Transverse colon (tissue), 4 donors: Measurements from ENCODE around the gene TENM4.

Experiments
- POLR2A ChIP-seq: fragments of 450-650 bp; IDR thresholded peaks from one replicate; pipeline ENCODE4 v1.6.1; 2016; ENCODE audit warnings: antibody characterized with exemption, mild to moderate bottlenecking, moderate library complexity
- POLR2AphosphoS5 ChIP-seq, 3 donors: sonication (generic); formaldehyde crosslinking; IDR thresholded peaks; one replicate each; pipeline ENCODE4 v1.6.1; 2016; ENCODE audit warnings: antibody characterized with exemption in 3 of 3
- TF ChIP-seq, protein P1 (sequence below), 5 experiments: fragments of 200-600 bp in 3 of 5; fragments of 450-650 bp in 2 of 5; sonication (generic) in 3 of 5; IDR thresholded peaks; 1 replicate in 2 of 5; 2 replicates in 3 of 5; pipeline ENCODE4 v1.5.1; 2016 to 2017; ENCODE audit warnings: antibody characterized with exemption in 5 of 5, inconsistent platforms in 3 of 5, mild to moderate bottlenecking in 2 of 5, moderate library complexity in 1 of 5

DNA sequence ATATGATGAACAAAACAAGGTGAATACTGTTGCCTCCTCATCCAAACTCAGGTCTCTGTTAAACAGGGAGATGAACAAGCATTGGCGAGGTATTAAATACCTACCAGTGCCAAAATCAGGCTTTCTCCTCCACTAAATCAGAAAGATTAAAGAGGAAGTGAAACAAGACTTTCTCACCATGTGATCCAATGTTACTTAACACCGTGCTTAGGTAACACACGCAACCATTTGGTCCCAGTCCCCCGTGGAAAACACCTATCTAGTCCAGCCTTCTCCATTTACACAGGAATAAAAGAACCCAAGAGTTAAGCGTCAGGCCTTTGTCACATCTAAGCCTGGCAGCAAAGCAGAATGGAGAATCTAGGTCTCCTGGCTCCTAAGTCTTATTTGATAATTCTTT is 34.5 kb downstream of the TENM4 start:
- no peak for TF ChIP-seq POLR2AphosphoS5 (IDR thresholded peaks at IDR 0.05)
- TF ChIP-seq, protein P1, sequence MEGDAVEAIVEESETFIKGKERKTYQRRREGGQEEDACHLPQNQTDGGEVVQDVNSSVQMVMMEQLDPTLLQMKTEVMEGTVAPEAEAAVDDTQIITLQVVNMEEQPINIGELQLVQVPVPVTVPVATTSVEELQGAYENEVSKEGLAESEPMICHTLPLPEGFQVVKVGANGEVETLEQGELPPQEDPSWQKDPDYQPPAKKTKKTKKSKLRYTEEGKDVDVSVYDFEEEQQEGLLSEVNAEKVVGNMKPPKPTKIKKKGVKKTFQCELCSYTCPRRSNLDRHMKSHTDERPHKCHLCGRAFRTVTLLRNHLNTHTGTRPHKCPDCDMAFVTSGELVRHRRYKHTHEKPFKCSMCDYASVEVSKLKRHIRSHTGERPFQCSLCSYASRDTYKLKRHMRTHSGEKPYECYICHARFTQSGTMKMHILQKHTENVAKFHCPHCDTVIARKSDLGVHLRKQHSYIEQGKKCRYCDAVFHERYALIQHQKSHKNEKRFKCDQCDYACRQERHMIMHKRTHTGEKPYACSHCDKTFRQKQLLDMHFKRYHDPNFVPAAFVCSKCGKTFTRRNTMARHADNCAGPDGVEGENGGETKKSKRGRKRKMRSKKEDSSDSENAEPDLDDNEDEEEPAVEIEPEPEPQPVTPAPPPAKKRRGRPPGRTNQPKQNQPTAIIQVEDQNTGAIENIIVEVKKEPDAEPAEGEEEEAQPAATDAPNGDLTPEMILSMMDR (IDR thresholded peaks at IDR 0.05) = no peak
- TF ChIP-seq POLR2A = no peak
